Upper lobe of left lung (tissue), 6 donors: ENCODE results near the gene PPP1R9A. TPM values are rescaled to one million over a fixed set of nuclear protein-coding genes. Genes with fewer than 3 reads are reported as not detected.

Source experiments
- ATAC-seq, 2 donors: fragments of 200-7000 bp; cut with Tn5 transposase; one replicate each; pipeline ENCODE4 v1.9.1; 2022; ENCODE audit warnings: mild to moderate bottlenecking in 2 of 2, moderate library complexity in 2 of 2; ENCODE audit not compliant: low FRiP score in 2 of 2
- DNase-seq, 2 donors: peaks; one replicate each; pipeline ENCODE4 v3.0.0-alpha.2; 2019 to 2020
- H3K27ac ChIP-seq, 4 donors: fragments of 200-600 bp; sonication (generic); one replicate each; pipeline ENCODE4 v1.5.1; 2016 to 2019
- H3K27me3 ChIP-seq, 4 donors: fragments of 200-600 bp; sonication (generic); one replicate each; pipeline ENCODE4 v1.5.1; 2017 to 2019
- H3K36me3 ChIP-seq, 4 donors: fragments of 200-600 bp; sonication (generic); one replicate each; pipeline ENCODE4 v1.5.1; 2016 to 2019
- H3K4me1 ChIP-seq, 4 donors: fragments of 200-600 bp; sonication (generic); one replicate each; pipeline ENCODE4 v1.5.1; 2018 to 2019
- H3K4me3 ChIP-seq, 4 donors: fragments of 200-600 bp; sonication (generic); one replicate each; pipeline ENCODE4 v1.5.1; 2017 to 2019; ENCODE audit warnings: mild to moderate bottlenecking in 2 of 4, moderate library complexity in 1 of 4
- H3K9me3 ChIP-seq, 4 donors: fragments of 200-600 bp; sonication (generic); one replicate each; pipeline ENCODE4 v1.5.1; 2018 to 2019
- CTCF ChIP-seq, 6 experiments: fragments of 450-650 bp in 4 of 6; fragments of 200-600 bp in 2 of 6; sonication (generic) in 2 of 6; IDR thresholded peaks; one replicate each; pipeline ENCODE4 v1.5.1; 2016 to 2019; ENCODE audit warnings: antibody characterized with exemption in 6 of 6
- EP300 ChIP-seq, 4 donors: sonication (generic); formaldehyde crosslinking; IDR thresholded peaks; one replicate each; pipeline ENCODE4 v1.5.1; 2017; ENCODE audit warnings: antibody characterized with exemption in 4 of 4, control low read depth in 2 of 4
- POLR2A ChIP-seq, 4 donors: fragments of 450-650 bp; IDR thresholded peaks; one replicate each; pipeline ENCODE4 v1.5.1; 2016 to 2017; ENCODE audit warnings: antibody characterized with exemption in 4 of 4, mild to moderate bottlenecking in 2 of 4
- POLR2AphosphoS5 ChIP-seq, 2 donors: sonication (generic); formaldehyde crosslinking; IDR thresholded peaks; one replicate each; pipeline ENCODE4 v1.5.1; 2017; ENCODE audit warnings: antibody characterized with exemption in 2 of 2
- WGBS, 2 donors: methylation state at CpG; one replicate each; pipeline ENCODE4 v1.1.5; 2017 to 2018; 5-methylcytosine and 5-hydroxymethylcytosine counted together
- total RNA-seq, 6 donors: library from RNA; depleted of rRNA in 4 of 6; stranded (reverse); fragments of >200 nt in 4 of 6; gene quantifications; one replicate each; pipeline versions ENCODE4 v1.1.0 to v1.2.1, GENCODE V29; 2016 to 2021
- donor health status: DM: no; HTN: no; CAD: no; lungs with moderate emphysema.
- donor health status: DM: no; HTN: yes; CAD: no; lungs with severe emphysema.

The PPP1R9A gene
- total RNA-seq, 6 donors from 2014 or later = 16.9 to 41.9 (median 26.2) TPM

GRCh38 chr7:95054386-95054785 lies 147.0 kb downstream of the PPP1R9A start:
- Histone ChIP-seq H3K27ac (no peak overlapping the region), H3K4me3 (no peak overlapping the region), H3K4me1 (no peaks in the 10 kb centered on the region), H3K36me3 (no peaks in the 10 kb centered on the region), H3K9me3 (no peaks in the 10 kb centered on the region), H3K27me3 (no peaks in the 10 kb centered on the region)
- TF ChIP-seq EP300 (IDR thresholded peaks at IDR 0.05) (no peak), CTCF (IDR thresholded peaks at IDR 0.05) (no peak), POLR2AphosphoS5 (IDR thresholded peaks at IDR 0.05) (no peak), POLR2A (IDR thresholded peaks at IDR 0.05) (no peak)
- 85 to 88% methylated on average over 2 of the region's 2 CpGs for WGBS, 2 donors
- ATAC-seq = no peak
- DNase-seq = no peak

GRCh38 chr7:95055295-95055694 lies 147.9 kb downstream of the PPP1R9A start:
- TF ChIP-seq EP300 (IDR thresholded peaks at IDR 0.05) = no peak
- TF ChIP-seq CTCF (IDR thresholded peaks at IDR 0.05) = no peak
- Histone ChIP-seq H3K27me3 (no peaks in the 10 kb centered on the region), H3K9me3 (no peaks in the 10 kb centered on the region), H3K4me3 (no peak overlapping the region), H3K4me1 (no peaks in the 10 kb centered on the region), H3K36me3 (no peaks in the 10 kb centered on the region), H3K27ac (no peak overlapping the region)
- ATAC-seq = no peak
- no peak for DNase-seq
- 41 to 51% methylated on average over 1 of the region's 1 CpG for WGBS, 2 donors

GRCh38 chr7:95056107-95056739 lies 148.8 kb downstream of the PPP1R9A start:
- TF ChIP-seq POLR2A (IDR thresholded peaks at IDR 0.05) = no peak
- 69 to 80% methylated on average over 1 of the region's 1 CpG for WGBS, 2 donors
- no peak overlapping the region for H3K4me3 ChIP-seq
- DNase-seq (no peak), ATAC-seq (no peak)
- no peaks in the 10 kb centered on the region for H3K36me3 ChIP-seq
- no peaks in the 10 kb centered on the region for H3K9me3 ChIP-seq
- no peaks in the 10 kb centered on the region for H3K4me1 ChIP-seq
- H3K27me3 ChIP-seq = no peaks in the 10 kb centered on the region
- no peak overlapping the region for H3K27ac ChIP-seq

- H3K36me3 ChIP-seq = no peaks in the 10 kb centered on the region
- TF ChIP-seq EP300 (IDR thresholded peaks at IDR 0.05) = no peak
- no peak for TF ChIP-seq CTCF (IDR thresholded peaks at IDR 0.05)
- no peak for TF ChIP-seq POLR2A (IDR thresholded peaks at IDR 0.05)
- no peak for TF ChIP-seq POLR2AphosphoS5 (IDR thresholded peaks at IDR 0.05)
- no peak for ATAC-seq
- H3K4me1 ChIP-seq = no peaks in the 10 kb centered on the region
- H3K27ac ChIP-seq = no peak overlapping the region
- no peak overlapping the region for H3K4me3 ChIP-seq
- no peaks in the 10 kb centered on the region for H3K27me3 ChIP-seq
- H3K9me3 ChIP-seq = no peaks in the 10 kb centered on the region
- DNase-seq = no peak
Observed at GRCh38 chr7:95056901-95057300, 149.5 kb downstream of the PPP1R9A start.

- ATAC-seq = peak; percentile 51 to 58
- Histone ChIP-seq H3K4me1 (no peaks in the 10 kb centered on the region), H3K27ac (no peak overlapping the region), H3K27me3 (no peaks in the 10 kb centered on the region), H3K4me3 (peak overlapping the region in 2 of 4 donors; percentile 7 to 13), H3K36me3 (no peaks in the 10 kb centered on the region), H3K9me3 (no peaks in the 10 kb centered on the region)
- TF ChIP-seq EP300 (IDR thresholded peaks at IDR 0.05) (peak in 1 of 4 donors; percentile 9), POLR2A (IDR thresholded peaks at IDR 0.05) (no peak)
- 58 to 64% methylated on average over 4 of the region's 4 CpGs for WGBS, 2 donors
- peak in 1 of 2 donors; percentile 47 for DNase-seq
Observed at GRCh38 chr7:95059842-95060313, 152.5 kb downstream of the PPP1R9A start.

GRCh38 chr7:95062901-95063300 lies 155.5 kb downstream of the PPP1R9A start:
- H3K36me3 ChIP-seq = no peaks in the 10 kb centered on the region
- H3K27me3 ChIP-seq = no peaks in the 10 kb centered on the region
- no peaks in the 10 kb centered on the region for H3K4me1 ChIP-seq
- no peak overlapping the region for H3K27ac ChIP-seq
- H3K4me3 ChIP-seq = no peak overlapping the region
- ATAC-seq (no peak), DNase-seq (no peak)
- TF ChIP-seq POLR2A (IDR thresholded peaks at IDR 0.05) = no peak
- TF ChIP-seq POLR2AphosphoS5 (IDR thresholded peaks at IDR 0.05) = no peak
- TF ChIP-seq CTCF (IDR thresholded peaks at IDR 0.05) = no peak
- no peaks in the 10 kb centered on the region for H3K9me3 ChIP-seq
